ENCODE results near the gene MEIS1.

DNA sequence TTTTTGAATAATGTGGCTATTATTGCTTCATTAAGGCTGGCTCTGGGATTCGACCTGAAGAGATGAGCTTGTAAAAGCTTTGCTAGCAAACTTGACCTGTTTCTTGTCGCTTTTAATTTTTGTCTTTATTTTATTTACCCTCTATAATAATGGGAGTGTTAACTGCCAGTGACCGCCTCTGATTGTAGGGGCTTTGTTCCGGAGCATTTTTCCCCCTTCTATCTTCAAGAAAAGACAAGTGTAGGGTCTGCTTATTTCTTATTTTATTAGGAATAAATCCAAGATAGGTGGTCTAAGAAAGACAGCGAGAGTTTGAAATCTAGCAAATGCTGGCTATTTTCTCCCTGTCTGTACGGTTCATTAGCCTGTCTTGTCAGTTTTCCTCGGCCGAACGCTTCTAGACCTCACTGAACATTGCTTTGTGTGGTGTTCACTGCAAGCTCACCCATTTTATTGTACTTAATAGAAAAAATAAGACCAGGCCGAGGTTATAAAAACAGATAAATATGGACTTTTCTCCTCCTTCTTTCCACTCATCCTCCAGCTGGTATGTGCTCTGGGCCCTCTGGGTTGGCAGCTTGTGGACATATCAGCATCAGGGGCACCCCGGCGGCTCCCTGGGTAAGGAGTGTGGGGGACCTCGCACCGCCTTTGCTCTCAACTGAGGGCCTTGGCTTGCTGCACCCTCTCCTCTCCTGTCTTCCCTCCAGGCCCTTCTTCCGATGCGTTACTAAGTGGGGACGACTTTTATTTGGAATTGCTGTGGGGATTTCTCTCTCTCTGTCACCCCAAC is 8.5 kb downstream of the MEIS1 start:
- TF ChIP-seq, protein P1, sequence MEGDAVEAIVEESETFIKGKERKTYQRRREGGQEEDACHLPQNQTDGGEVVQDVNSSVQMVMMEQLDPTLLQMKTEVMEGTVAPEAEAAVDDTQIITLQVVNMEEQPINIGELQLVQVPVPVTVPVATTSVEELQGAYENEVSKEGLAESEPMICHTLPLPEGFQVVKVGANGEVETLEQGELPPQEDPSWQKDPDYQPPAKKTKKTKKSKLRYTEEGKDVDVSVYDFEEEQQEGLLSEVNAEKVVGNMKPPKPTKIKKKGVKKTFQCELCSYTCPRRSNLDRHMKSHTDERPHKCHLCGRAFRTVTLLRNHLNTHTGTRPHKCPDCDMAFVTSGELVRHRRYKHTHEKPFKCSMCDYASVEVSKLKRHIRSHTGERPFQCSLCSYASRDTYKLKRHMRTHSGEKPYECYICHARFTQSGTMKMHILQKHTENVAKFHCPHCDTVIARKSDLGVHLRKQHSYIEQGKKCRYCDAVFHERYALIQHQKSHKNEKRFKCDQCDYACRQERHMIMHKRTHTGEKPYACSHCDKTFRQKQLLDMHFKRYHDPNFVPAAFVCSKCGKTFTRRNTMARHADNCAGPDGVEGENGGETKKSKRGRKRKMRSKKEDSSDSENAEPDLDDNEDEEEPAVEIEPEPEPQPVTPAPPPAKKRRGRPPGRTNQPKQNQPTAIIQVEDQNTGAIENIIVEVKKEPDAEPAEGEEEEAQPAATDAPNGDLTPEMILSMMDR (IDR thresholded peaks at IDR 0.05; ENCODE audit: extremely low read depth in 1 of 2, insufficient read depth in 1 of 2, low read depth in 1 of 2, low read length in 2 of 2): no peak
- TF ChIP-seq GATA2 (IDR thresholded peaks at IDR 0.05; ENCODE audit: insufficient read depth, insufficient read length, low read depth, low read length): no peak
- no peak for TF ChIP-seq FOS (IDR thresholded peaks at IDR 0.05; ENCODE audit: borderline replicate concordance, insufficient read depth, low read length)

All from endothelial cell of umbilical vein (primary cell).